WI38 (cell line): ENCODE measurements around the gene EPG5.
"Not testable (repeated sequence)": the region's sequence is repeated elsewhere in the genome, so short reads cannot be mapped to it uniquely, and the experiment has no call there.

Source experiments
- H3K4me3 ChIP-seq: 2 replicates; pipeline ENCODE4 v1.5.1; 2011; ENCODE audit warnings: low read depth, mild to moderate bottlenecking, control low read depth, low read length
- TF ChIP-seq, protein P1 (sequence below): IDR thresholded peaks from 2 replicates; pipeline ENCODE4 v1.5.1; 2012; ENCODE audit warnings: low read depth, mild to moderate bottlenecking, control low read depth, low read length

The EPG5 gene

DNA sequence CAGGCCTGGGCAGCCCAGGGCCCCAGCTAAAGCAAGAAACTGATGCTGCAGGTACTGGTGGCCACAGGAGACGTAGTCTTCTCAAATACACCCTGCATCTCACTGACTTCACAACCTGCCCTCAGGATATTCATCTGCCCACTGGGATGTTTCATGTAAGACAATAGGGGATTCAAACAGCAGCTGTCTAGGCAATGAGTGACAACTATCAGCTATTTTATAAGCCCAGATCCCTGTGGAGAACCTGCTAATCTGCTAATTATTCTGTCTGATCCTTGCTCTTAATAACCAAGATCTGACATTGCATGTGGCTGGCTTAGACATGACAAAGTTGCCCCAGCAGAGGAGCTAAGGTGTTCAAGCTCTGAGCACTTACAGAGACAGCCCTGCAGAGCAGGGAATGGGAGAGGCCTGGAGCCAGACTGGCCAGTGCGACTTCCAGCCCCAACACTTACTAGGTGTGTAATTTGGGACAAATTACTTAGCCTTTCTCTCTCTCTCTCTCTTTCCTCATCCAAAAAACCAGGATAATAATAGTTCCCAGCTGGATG, 113.0 kb downstream of the EPG5 start:
- TF ChIP-seq, protein P1, sequence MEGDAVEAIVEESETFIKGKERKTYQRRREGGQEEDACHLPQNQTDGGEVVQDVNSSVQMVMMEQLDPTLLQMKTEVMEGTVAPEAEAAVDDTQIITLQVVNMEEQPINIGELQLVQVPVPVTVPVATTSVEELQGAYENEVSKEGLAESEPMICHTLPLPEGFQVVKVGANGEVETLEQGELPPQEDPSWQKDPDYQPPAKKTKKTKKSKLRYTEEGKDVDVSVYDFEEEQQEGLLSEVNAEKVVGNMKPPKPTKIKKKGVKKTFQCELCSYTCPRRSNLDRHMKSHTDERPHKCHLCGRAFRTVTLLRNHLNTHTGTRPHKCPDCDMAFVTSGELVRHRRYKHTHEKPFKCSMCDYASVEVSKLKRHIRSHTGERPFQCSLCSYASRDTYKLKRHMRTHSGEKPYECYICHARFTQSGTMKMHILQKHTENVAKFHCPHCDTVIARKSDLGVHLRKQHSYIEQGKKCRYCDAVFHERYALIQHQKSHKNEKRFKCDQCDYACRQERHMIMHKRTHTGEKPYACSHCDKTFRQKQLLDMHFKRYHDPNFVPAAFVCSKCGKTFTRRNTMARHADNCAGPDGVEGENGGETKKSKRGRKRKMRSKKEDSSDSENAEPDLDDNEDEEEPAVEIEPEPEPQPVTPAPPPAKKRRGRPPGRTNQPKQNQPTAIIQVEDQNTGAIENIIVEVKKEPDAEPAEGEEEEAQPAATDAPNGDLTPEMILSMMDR = no peak
- H3K4me3 ChIP-seq = no peak overlapping the region

DNA sequence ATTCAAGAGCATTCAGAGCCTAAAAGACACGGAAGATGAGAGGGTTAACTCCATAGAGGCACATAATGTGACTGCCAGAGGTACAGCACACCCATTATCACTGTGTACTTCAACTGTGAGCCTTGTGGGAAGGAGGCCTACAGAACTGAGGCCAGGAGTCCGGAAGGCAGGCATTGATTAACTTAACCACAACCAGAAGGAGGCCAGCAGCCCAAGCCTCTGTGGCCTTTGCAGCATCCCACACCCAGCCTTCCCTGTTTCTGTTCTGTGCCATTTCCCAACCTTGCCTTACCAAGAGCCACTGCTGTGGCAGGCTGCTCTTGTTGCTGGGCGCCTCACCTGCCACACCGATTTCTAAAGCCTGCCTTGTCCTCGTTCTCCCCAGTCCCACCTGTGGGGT, 114.5 kb downstream of the EPG5 start:
- H3K4me3 ChIP-seq = no peak overlapping the region
- TF ChIP-seq, protein P1 = no peak

DNA sequence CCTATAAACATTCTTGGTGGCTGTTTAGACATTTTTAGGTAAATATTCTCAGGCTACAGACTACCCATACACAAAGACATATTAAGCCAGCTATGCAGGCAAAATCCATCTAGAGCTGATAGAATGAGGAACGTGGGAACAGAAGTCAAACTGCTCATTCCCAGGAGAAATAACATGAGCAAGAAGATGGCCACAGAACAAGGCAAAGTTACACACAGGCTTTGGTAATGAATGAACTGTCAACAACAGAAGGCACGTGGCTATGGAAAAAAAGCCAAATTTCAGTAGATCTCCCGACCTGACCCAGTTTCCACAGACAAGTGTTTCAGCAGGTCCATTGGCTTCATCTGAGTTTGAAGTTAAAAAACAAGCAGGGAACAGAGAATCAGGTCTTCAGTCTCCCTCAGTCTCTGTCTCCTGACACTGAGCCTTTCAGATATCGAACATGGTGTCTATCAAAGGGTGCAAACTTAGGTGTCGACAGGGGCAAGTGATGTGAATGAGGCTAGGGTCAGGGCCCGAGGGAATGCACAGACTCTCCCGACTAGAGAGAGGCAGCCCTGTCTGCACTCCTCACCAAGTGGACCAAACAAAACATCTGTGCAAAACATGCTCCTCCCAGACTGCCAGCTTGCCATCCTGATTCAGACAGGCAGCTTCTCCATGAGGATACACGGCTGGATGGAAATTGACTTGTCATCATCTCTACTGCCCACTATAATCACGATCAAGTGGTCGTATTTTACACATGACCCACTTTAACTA, 115.8 kb downstream of the EPG5 start:
- no peak overlapping the region for H3K4me3 ChIP-seq
- TF ChIP-seq, protein P1 = no peak

DNA sequence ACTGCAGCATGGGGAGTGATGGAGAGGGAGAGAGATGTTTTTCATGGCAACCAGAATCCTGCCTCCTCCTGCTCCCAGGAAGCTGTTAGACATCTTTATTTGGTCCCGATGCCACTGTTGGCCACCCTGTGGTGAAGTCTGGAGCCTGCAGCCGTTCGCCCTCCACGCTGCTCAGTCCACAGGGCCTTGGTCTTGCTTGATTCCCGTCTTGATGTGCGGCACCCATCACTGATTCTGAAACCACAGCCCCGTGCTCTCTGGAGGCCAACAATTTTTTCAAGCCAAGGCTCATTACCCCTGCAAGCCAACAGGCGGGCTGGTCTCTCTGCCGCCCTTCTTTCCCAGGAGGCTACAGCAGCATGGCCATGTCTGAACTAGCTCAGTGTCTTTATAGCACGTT, 117.1 kb downstream of the EPG5 start:
- TF ChIP-seq, protein P1 = peak; percentile 34; the same call in 1 of the 2 replicates
- H3K4me3 ChIP-seq = no peak overlapping the region

GRCh38 chr18:45849529-45849928, 117.6 kb downstream of the EPG5 start:
- TF ChIP-seq, protein P1 = no peak
- no peak overlapping the region for H3K4me3 ChIP-seq

- H3K4me3 ChIP-seq = not testable (repeated sequence)
These were observed 118.5 kb downstream of the EPG5 start for GRCh38 chr18:45848643-45849042.

GRCh38 chr18:45847119-45847518, 120.0 kb downstream of the EPG5 start:
- H3K4me3 ChIP-seq = no peak overlapping the region
- TF ChIP-seq, protein P1 = no peak
